GM21447 (cell line): ENCODE data around the gene CNTN1.

Experiments
- ATAC-seq: cut with Tn5 transposase; IDR thresholded peaks from one replicate; pipeline ENCODE4 v1.9.1; 2021; ENCODE audit not compliant: unreplicated experiment

CNTN1 gene

GRCh38 chr12:40691913-40692764 lies at the start of gene CNTN1:
TSS of gene CNTN1 (plus strand) at chr12:40692439.
- peak; percentile 67 for ATAC-seq

- ATAC-seq, result no peak
Observed at GRCh38 chr12:40643506-40643905, 48.7 kb upstream of the CNTN1 start.

- ATAC-seq, result no peak
Observed at GRCh38 chr12:40643976-40644375, 48.3 kb upstream of the CNTN1 start.

- no peak for ATAC-seq
Observed at GRCh38 chr12:40644708-40645107, 47.5 kb upstream of the CNTN1 start.

GRCh38 chr12:40645361-40645760 lies 46.9 kb upstream of the CNTN1 start:
- no peak for ATAC-seq

- ATAC-seq, result no peak
Observed at GRCh38 chr12:40646456-40646855, 45.8 kb upstream of the CNTN1 start.

GRCh38 chr12:40646911-40647310 lies 45.3 kb upstream of the CNTN1 start:
- ATAC-seq, result no peak

GRCh38 chr12:40647651-40648050 lies 44.6 kb upstream of the CNTN1 start:
- ATAC-seq, result no peak

GRCh38 chr12:40648519-40648918 lies 43.7 kb upstream of the CNTN1 start:
- no peak for ATAC-seq

- ATAC-seq, result no peak
Observed at GRCh38 chr12:40650038-40650704, 42.1 kb upstream of the CNTN1 start.

GRCh38 chr12:40655451-40655850 lies 36.8 kb upstream of the CNTN1 start:
- no peak for ATAC-seq

- ATAC-seq, result no peak
Observed at GRCh38 chr12:40662366-40662765, 29.9 kb upstream of the CNTN1 start.

GRCh38 chr12:40663781-40664180 lies 28.5 kb upstream of the CNTN1 start:
- ATAC-seq, result no peak

- no peak for ATAC-seq
Observed at GRCh38 chr12:40668099-40668529, 24.1 kb upstream of the CNTN1 start.

- ATAC-seq, result no peak
Observed at GRCh38 chr12:40672741-40673271, 19.4 kb upstream of the CNTN1 start.

- no peak for ATAC-seq
Observed at GRCh38 chr12:40681148-40681547, 11.1 kb upstream of the CNTN1 start.

- no peak for ATAC-seq
Observed at GRCh38 chr12:40684986-40685385, 7.3 kb upstream of the CNTN1 start.

- no peak for ATAC-seq
Observed at GRCh38 chr12:40688085-40688725, 4.0 kb upstream of the CNTN1 start.

- no peak for ATAC-seq
Observed at GRCh38 chr12:40689576-40689975, 2.7 kb upstream of the CNTN1 start.

GRCh38 chr12:40692765-40693206 lies 547 bp downstream of the CNTN1 start:
- no peak for ATAC-seq

GRCh38 chr12:40693207-40693821 lies 1.1 kb downstream of the CNTN1 start:
- ATAC-seq, result no peak
